Measurements from ENCODE around the gene NKX6-2. TPM values are rescaled to one million over a fixed set of nuclear protein-coding genes. Genes with fewer than 3 reads are reported as not detected.

NKX6-2 gene
- total RNA-seq, 1 donor from 2014 or later = 2.6 TPM

GRCh38 chr10:132746801-132747625 is 38.9 kb downstream of the NKX6-2 start:
- no peak for TF ChIP-seq CTCF (IDR thresholded peaks at IDR 0.05; ENCODE audit: insufficient read depth, low read length, poor library complexity, severe bottlenecking)
- Histone ChIP-seq H3K4me3 (ENCODE audit: low read depth, low read length) (no peak overlapping the region), H3K36me3 (ENCODE audit: control insufficient read depth, insufficient read depth, low read length) (no peaks in the 10 kb centered on the region), H3K27me3 (ENCODE audit: control insufficient read depth, insufficient read depth, low read length) (no peaks in the 10 kb centered on the region)
- no peak for DNase-seq (ENCODE audit: low read depth)

GRCh38 chr10:132746386-132746785 is 39.6 kb downstream of the NKX6-2 start:
- Histone ChIP-seq H3K36me3 (ENCODE audit: control insufficient read depth, insufficient read depth, low read length) (no peaks in the 10 kb centered on the region), H3K27me3 (ENCODE audit: control insufficient read depth, insufficient read depth, low read length) (no peaks in the 10 kb centered on the region), H3K4me3 (ENCODE audit: low read depth, low read length) (no peak overlapping the region)
- no peak for TF ChIP-seq CTCF (IDR thresholded peaks at IDR 0.05; ENCODE audit: insufficient read depth, low read length, poor library complexity, severe bottlenecking)
- DNase-seq (ENCODE audit: low read depth) = no peak

GRCh38 chr10:132745971-132746370 is 40.0 kb downstream of the NKX6-2 start:
- no peak for TF ChIP-seq CTCF (IDR thresholded peaks at IDR 0.05; ENCODE audit: insufficient read depth, low read length, poor library complexity, severe bottlenecking)
- Histone ChIP-seq H3K36me3 (ENCODE audit: control insufficient read depth, insufficient read depth, low read length) (no peaks in the 10 kb centered on the region), H3K4me3 (ENCODE audit: low read depth, low read length) (no peak overlapping the region), H3K27me3 (ENCODE audit: control insufficient read depth, insufficient read depth, low read length) (no peaks in the 10 kb centered on the region)
- no peak for DNase-seq (ENCODE audit: low read depth)

GRCh38 chr10:132745511-132745910 is 40.4 kb downstream of the NKX6-2 start:
- no peak for TF ChIP-seq CTCF (IDR thresholded peaks at IDR 0.05; ENCODE audit: insufficient read depth, low read length, poor library complexity, severe bottlenecking)
- Histone ChIP-seq H3K36me3 (ENCODE audit: control insufficient read depth, insufficient read depth, low read length) (no peaks in the 10 kb centered on the region), H3K4me3 (ENCODE audit: low read depth, low read length) (no peak overlapping the region), H3K27me3 (ENCODE audit: control insufficient read depth, insufficient read depth, low read length) (no peaks in the 10 kb centered on the region)
- DNase-seq (ENCODE audit: low read depth) = no peak

GRCh38 chr10:132744839-132745238 is 41.1 kb downstream of the NKX6-2 start:
- no peak overlapping the region for H3K4me3 ChIP-seq (ENCODE audit: low read depth, low read length)
- TF ChIP-seq CTCF (IDR thresholded peaks at IDR 0.05; ENCODE audit: insufficient read depth, low read length, poor library complexity, severe bottlenecking) = no peak

More at GRCh38 chr10:132744839-132745238, 41.1 kb downstream of the NKX6-2 start:
- H3K27me3 ChIP-seq (ENCODE audit: control insufficient read depth, insufficient read depth, low read length) = no peaks in the 10 kb centered on the region
- DNase-seq (ENCODE audit: low read depth) = no peak
- H3K36me3 ChIP-seq (ENCODE audit: control insufficient read depth, insufficient read depth, low read length) = no peaks in the 10 kb centered on the region

Data from kidney epithelial cell (primary cell).